WTC11 (cell line): ENCODE results near the gene RTL1. TPM values are rescaled to one million over a fixed set of nuclear protein-coding genes. Genes with fewer than 3 reads are reported as not detected.

Source experiments
- ATAC-seq: fragments of 200-7000 bp; cut with Tn5 transposase; 2 replicates; pipeline ENCODE4 v1.10.0; 2021; ENCODE audit warnings: mild to moderate bottlenecking, moderate library complexity
- CTCF ChIA-PET: fragments of 300-600 bp; sonication (Branson Sonifier 250); formaldehyde crosslinking; loops from one replicate; lab custom pipeline; 2021; ENCODE audit warnings: antibody characterized with exemption; lab: Charles Lee
- POLR2A ChIA-PET: fragments of 350-600 bp; sonication (Branson Sonifier 250); formaldehyde crosslinking; loops from one replicate; lab custom pipeline; 2021; ENCODE audit warnings: antibody characterized with exemption; lab: Charles Lee
- DNase-seq: peaks from one replicate; pipeline ENCODE4 v3.0.0; 2021; ENCODE audit warnings: low spot score
- H3K27ac Mint-ChIP-seq: 2 replicates; pipeline ENCODE4 v1.8.0; 2021; ENCODE audit warnings: mixed read lengths
- H3K27me3 Mint-ChIP-seq: 2 replicates; pipeline ENCODE4 v1.8.0; 2021; ENCODE audit warnings: low read depth, mild to moderate bottlenecking, moderate library complexity, mixed read lengths
- H3K36me3 Mint-ChIP-seq: 2 replicates; pipeline ENCODE4 v1.8.0; 2021; ENCODE audit warnings: mixed read lengths
- H3K4me1 Mint-ChIP-seq: 2 replicates; pipeline ENCODE4 v1.8.0; 2022; ENCODE audit warnings: mixed read lengths
- H3K4me3 Mint-ChIP-seq: 2 replicates; pipeline ENCODE4 v1.8.0; 2021; ENCODE audit warnings: mild to moderate bottlenecking, moderate library complexity, mixed read lengths
- H3K9me3 Mint-ChIP-seq: 2 replicates; pipeline ENCODE4 v1.8.0; 2021; ENCODE audit warnings: mixed read lengths
- CREM ChIP-seq: sonication (generic); formaldehyde crosslinking; IDR thresholded peaks from 2 replicates; pipeline ENCODE4 v1.8.1; 2022; ENCODE audit warnings: mild to moderate bottlenecking, missing genetic modification reagents, moderate library complexity
- GRHL2 ChIP-seq: fragments of 250-450 bp; sonication (Bioruptor Pico); IDR thresholded peaks from 2 replicates; pipeline ENCODE4 v1.8.0; 2022; ENCODE audit warnings: mild to moderate bottlenecking, moderate library complexity; ENCODE audit not compliant: insufficient replicate concordance, severe bottlenecking
- MXD4 ChIP-seq: fragments of 250-450 bp; sonication (Bioruptor Pico); IDR thresholded peaks from 2 replicates; pipeline ENCODE4 v1.8.0; 2021; ENCODE audit warnings: mild to moderate bottlenecking, moderate library complexity, borderline replicate concordance
- NFE2L1 ChIP-seq: sonication (generic); formaldehyde crosslinking; IDR thresholded peaks from 2 replicates; pipeline ENCODE4 v1.8.1; 2023; ENCODE audit warnings: missing genetic modification reagents
- SP1 ChIP-seq: sonication (generic); formaldehyde crosslinking; conservative IDR thresholded peaks from 2 replicates; pipeline ENCODE4 v1.8.1; 2022; ENCODE audit warnings: missing genetic modification reagents
- TEAD1 ChIP-seq: sonication (generic); formaldehyde crosslinking; IDR thresholded peaks from 2 replicates; pipeline ENCODE4 v1.8.0; 2022; ENCODE audit warnings: mild to moderate bottlenecking, missing genetic modification reagents
- ZBTB21 ChIP-seq: sonication (generic); formaldehyde crosslinking; IDR thresholded peaks from 2 replicates; pipeline ENCODE4 v1.8.1; 2023; ENCODE audit warnings: mild to moderate bottlenecking, missing genetic modification reagents, borderline replicate concordance
- ZNF121 ChIP-seq: sonication (generic); formaldehyde crosslinking; IDR thresholded peaks from 2 replicates; pipeline ENCODE4 v1.8.0; 2023; ENCODE audit warnings: missing genetic modification reagents
- ZNF317 ChIP-seq: sonication (generic); formaldehyde crosslinking; IDR thresholded peaks from 2 replicates; pipeline ENCODE4 v1.8.1; 2023; ENCODE audit warnings: low read depth, mild to moderate bottlenecking, moderate library complexity, missing genetic modification reagents, borderline replicate concordance
- ZNF423 ChIP-seq: fragments of 250-450 bp; sonication (Bioruptor Pico); IDR thresholded peaks from 2 replicates; pipeline ENCODE4 v2.1.2; 2022; ENCODE audit warnings: mild to moderate bottlenecking, moderate library complexity
- total RNA-seq: library from RNA; stranded (reverse); gene quantifications from 3 replicates; pipeline ENCODE4 v1.2.3, GENCODE V29; 2021
- TF ChIP-seq, protein P1 (sequence below): sonication (generic); formaldehyde crosslinking; IDR thresholded peaks from 2 replicates; pipeline ENCODE4 v1.8.1; 2023; ENCODE audit warnings: mild to moderate bottlenecking, missing genetic modification reagents, borderline replicate concordance
- TF ChIP-seq, protein P2 (sequence below): sonication (generic); formaldehyde crosslinking; IDR thresholded peaks from 2 replicates; pipeline ENCODE4 v1.8.1; 2023; ENCODE audit warnings: mild to moderate bottlenecking, missing genetic modification reagents
- TF ChIP-seq, protein P3 (sequence below): sonication (generic); formaldehyde crosslinking; IDR thresholded peaks from 2 replicates; pipeline ENCODE4 v1.8.1; 2022; ENCODE audit warnings: mild to moderate bottlenecking, missing genetic modification reagents, moderate library complexity, borderline replicate concordance

The RTL1 gene
- total RNA-seq, 1 experiment from 2014 or later, result 0.07 TPM

DNA sequence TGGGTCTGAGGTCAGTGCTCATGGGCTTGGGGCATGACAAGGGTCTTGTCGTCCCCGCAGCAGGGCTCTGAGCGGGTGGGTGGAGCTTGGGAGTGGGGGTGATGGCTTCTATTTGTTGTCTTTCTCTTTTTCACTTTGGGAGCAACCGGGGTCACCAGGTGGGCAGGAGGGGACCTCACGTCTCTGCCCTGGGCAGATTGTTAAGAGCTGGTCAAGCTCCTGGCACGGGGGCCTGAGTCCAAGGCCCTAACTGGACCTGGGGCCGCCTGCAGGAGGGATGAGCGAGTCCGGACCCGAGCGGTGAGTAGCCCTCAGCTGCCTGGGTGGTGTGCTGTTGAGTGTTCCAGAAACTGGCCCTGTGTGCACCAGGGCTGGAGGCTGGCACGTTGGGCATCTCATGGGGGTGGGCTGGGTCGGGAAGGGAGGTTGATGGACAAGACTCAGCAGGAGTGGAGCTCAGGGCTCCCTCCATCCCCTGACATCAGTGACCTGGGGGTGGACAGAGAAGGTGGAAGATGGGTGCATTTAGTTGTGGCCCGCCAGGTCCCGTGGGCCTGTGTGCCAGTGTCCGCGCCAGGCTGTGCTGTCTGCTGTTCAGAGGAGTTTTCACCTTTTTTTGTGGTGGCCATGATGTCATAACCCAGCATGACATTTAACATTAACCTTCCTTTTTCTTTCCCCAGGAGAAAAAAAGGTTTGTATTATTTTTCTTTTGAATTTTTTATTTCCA lies 27.5 kb downstream of the RTL1 start:
- no peak overlapping the region for H3K4me3 Mint-ChIP-seq
- H3K4me1 Mint-ChIP-seq, result no peaks in the 10 kb centered on the region
- no peak for DNase-seq
- H3K9me3 Mint-ChIP-seq, result peaks cover 25% of the 10 kb centered on the region
- H3K27me3 Mint-ChIP-seq, result no peaks in the 10 kb centered on the region; the same call in 1 of the 2 replicates
- H3K27ac Mint-ChIP-seq, result no peak overlapping the region
- ChIA-PET CTCF (no interaction called here), POLR2A (no interaction called here)
- peaks cover 34% of the 10 kb centered on the region for H3K36me3 Mint-ChIP-seq
- TF ChIP-seq CREM (CRISPR knock-in tag), result no peak
- TF ChIP-seq, protein P1, sequence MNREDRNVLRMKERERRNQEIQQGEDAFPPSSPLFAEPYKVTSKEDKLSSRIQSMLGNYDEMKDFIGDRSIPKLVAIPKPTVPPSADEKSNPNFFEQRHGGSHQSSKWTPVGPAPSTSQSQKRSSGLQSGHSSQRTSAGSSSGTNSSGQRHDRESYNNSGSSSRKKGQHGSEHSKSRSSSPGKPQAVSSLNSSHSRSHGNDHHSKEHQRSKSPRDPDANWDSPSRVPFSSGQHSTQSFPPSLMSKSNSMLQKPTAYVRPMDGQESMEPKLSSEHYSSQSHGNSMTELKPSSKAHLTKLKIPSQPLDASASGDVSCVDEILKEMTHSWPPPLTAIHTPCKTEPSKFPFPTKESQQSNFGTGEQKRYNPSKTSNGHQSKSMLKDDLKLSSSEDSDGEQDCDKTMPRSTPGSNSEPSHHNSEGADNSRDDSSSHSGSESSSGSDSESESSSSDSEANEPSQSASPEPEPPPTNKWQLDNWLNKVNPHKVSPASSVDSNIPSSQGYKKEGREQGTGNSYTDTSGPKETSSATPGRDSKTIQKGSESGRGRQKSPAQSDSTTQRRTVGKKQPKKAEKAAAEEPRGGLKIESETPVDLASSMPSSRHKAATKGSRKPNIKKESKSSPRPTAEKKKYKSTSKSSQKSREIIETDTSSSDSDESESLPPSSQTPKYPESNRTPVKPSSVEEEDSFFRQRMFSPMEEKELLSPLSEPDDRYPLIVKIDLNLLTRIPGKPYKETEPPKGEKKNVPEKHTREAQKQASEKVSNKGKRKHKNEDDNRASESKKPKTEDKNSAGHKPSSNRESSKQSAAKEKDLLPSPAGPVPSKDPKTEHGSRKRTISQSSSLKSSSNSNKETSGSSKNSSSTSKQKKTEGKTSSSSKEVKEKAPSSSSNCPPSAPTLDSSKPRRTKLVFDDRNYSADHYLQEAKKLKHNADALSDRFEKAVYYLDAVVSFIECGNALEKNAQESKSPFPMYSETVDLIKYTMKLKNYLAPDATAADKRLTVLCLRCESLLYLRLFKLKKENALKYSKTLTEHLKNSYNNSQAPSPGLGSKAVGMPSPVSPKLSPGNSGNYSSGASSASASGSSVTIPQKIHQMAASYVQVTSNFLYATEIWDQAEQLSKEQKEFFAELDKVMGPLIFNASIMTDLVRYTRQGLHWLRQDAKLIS (CRISPR knock-in tag), result no peak
- TF ChIP-seq ZNF317, result no peak
- TF ChIP-seq ZBTB21 (CRISPR knock-in tag), result no peak
- no peak for TF ChIP-seq SP1
- TF ChIP-seq MXD4 (CRISPR knock-in tag), result no peak
- TF ChIP-seq, protein P2, sequence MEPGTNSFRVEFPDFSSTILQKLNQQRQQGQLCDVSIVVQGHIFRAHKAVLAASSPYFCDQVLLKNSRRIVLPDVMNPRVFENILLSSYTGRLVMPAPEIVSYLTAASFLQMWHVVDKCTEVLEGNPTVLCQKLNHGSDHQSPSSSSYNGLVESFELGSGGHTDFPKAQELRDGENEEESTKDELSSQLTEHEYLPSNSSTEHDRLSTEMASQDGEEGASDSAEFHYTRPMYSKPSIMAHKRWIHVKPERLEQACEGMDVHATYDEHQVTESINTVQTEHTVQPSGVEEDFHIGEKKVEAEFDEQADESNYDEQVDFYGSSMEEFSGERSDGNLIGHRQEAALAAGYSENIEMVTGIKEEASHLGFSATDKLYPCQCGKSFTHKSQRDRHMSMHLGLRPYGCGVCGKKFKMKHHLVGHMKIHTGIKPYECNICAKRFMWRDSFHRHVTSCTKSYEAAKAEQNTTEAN (CRISPR knock-in tag), result no peak
- TF ChIP-seq NFE2L1 (CRISPR knock-in tag), result no peak
- ATAC-seq, result no peak

DNA sequence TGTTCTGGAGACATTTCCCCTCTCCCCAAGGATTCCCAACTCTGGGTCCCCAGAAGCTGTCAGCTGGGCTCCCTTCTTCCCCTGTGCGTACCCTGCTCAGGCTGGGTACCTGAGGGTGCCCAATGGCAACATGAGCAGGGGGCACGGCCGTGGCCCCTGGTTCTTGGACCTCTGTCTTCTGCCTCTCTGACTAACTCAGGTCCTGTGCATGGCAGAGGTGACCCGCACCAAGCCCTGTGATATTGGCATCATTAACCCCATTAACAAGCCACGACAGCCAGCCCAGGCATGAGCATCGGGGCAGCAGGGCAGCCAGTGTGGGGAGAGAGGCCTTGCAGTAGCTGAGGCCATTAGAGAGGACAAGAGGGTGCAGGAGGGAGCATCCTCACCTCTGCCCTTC lies 28.4 kb downstream of the RTL1 start:
- ChIA-PET CTCF (no interaction called here), POLR2A (no interaction called here)
- Mint-ChIP-seq H3K4me3 (no peak overlapping the region), H3K27ac (no peak overlapping the region), H3K9me3 (peaks cover 25% of the 10 kb centered on the region), H3K36me3 (peaks cover 32% of the 10 kb centered on the region), H3K4me1 (no peaks in the 10 kb centered on the region), H3K27me3 (no peaks in the 10 kb centered on the region; the same call in 1 of the 2 replicates)
- ATAC-seq, result no peak
- DNase-seq, result no peak
- TF ChIP-seq, protein P3, sequence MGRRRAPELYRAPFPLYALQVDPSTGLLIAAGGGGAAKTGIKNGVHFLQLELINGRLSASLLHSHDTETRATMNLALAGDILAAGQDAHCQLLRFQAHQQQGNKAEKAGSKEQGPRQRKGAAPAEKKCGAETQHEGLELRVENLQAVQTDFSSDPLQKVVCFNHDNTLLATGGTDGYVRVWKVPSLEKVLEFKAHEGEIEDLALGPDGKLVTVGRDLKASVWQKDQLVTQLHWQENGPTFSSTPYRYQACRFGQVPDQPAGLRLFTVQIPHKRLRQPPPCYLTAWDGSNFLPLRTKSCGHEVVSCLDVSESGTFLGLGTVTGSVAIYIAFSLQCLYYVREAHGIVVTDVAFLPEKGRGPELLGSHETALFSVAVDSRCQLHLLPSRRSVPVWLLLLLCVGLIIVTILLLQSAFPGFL (CRISPR knock-in tag), result no peak
- TF ChIP-seq ZNF121 (no peak), GRHL2 (CRISPR knock-in tag) (no peak), TEAD1 (CRISPR knock-in tag) (no peak), ZNF423 (CRISPR knock-in tag) (no peak), SP1 (no peak), CREM (CRISPR knock-in tag) (no peak)
- TF ChIP-seq, protein P1 (CRISPR knock-in tag), result no peak
- TF ChIP-seq, all 79 proteins: peak for 0
